HEK293 (cell line): ENCODE measurements around the gene SIAE.

Experiments used
- ATF2 ChIP-seq: fragments of 450-650 bp; formaldehyde crosslinking; IDR thresholded peaks from 2 replicates; pipeline ENCODE4 v1.5.1; 2016; ENCODE audit warnings: missing biosample characterization, missing genetic modification characterization, low read depth
- HOXA7 ChIP-seq: sonication (generic); formaldehyde crosslinking; IDR thresholded peaks from 2 replicates; pipeline ENCODE4 v1.8.1; 2022; ENCODE audit warnings: missing genetic modification reagents, borderline replicate concordance
- KLF1 ChIP-seq: fragments of 450-650 bp; formaldehyde crosslinking; IDR thresholded peaks from 2 replicates; pipeline ENCODE4 v1.5.1; 2016; ENCODE audit warnings: missing biosample characterization, missing genetic modification characterization
- MEIS1 ChIP-seq: sonication (generic); formaldehyde crosslinking; IDR thresholded peaks from 2 replicates; pipeline ENCODE4 v1.8.1; 2022; ENCODE audit warnings: missing genetic modification reagents, mild to moderate bottlenecking, borderline replicate concordance
- OVOL3 ChIP-seq: fragments of 450-650 bp; formaldehyde crosslinking; IDR thresholded peaks from 2 replicates; pipeline ENCODE4 v1.5.1; 2016; ENCODE audit warnings: missing biosample characterization, missing genetic modification characterization
- PRDM10 ChIP-seq: fragments of 450-650 bp; formaldehyde crosslinking; IDR thresholded peaks from 2 replicates; pipeline ENCODE4 v1.5.1; 2016; ENCODE audit warnings: missing biosample characterization, missing genetic modification characterization
- SP7 ChIP-seq: fragments of 450-650 bp; formaldehyde crosslinking; IDR thresholded peaks from 2 replicates; pipeline ENCODE4 v1.5.1; 2016; ENCODE audit warnings: missing biosample characterization, missing genetic modification characterization
- ZBTB8A ChIP-seq: fragments of 450-650 bp; formaldehyde crosslinking; IDR thresholded peaks from 2 replicates; pipeline ENCODE4 v1.5.1; 2016; ENCODE audit warnings: missing biosample characterization, missing genetic modification characterization
- ZIC2 ChIP-seq: fragments of 450-650 bp; formaldehyde crosslinking; IDR thresholded peaks from 2 replicates; pipeline ENCODE4 v1.5.1; 2016; ENCODE audit warnings: missing biosample characterization, missing genetic modification characterization
- ZNF16 ChIP-seq: fragments of 450-650 bp; formaldehyde crosslinking; IDR thresholded peaks from 2 replicates; pipeline ENCODE4 v1.5.1; 2016; ENCODE audit warnings: low read depth, missing biosample characterization, missing genetic modification characterization
- ZNF335 ChIP-seq: fragments of 450-650 bp; formaldehyde crosslinking; conservative IDR thresholded peaks from 2 replicates; pipeline ENCODE4 v1.5.1; 2016; ENCODE audit warnings: missing biosample characterization, missing genetic modification characterization
- ZNF366 ChIP-seq: fragments of 450-650 bp; formaldehyde crosslinking; conservative IDR thresholded peaks from 2 replicates; pipeline ENCODE4 v1.5.1; 2016; ENCODE audit warnings: missing biosample characterization, missing genetic modification characterization
- ZNF426 ChIP-seq: fragments of 450-650 bp; formaldehyde crosslinking; IDR thresholded peaks from 2 replicates; pipeline ENCODE4 v1.5.1; 2017; ENCODE audit warnings: missing biosample characterization, missing genetic modification characterization, mild to moderate bottlenecking, inconsistent platforms, moderate library complexity
- ZNF518A ChIP-seq: fragments of 450-650 bp; formaldehyde crosslinking; conservative IDR thresholded peaks from 2 replicates; pipeline ENCODE4 v1.5.1; 2016; ENCODE audit warnings: low read depth, missing biosample characterization, missing genetic modification characterization
- ZNF561 ChIP-seq: fragments of 450-650 bp; IDR thresholded peaks from 2 replicates; pipeline ENCODE4 v1.5.1; 2018; ENCODE audit warnings: missing biosample characterization, missing genetic modification characterization, borderline replicate concordance
- ZNF600 ChIP-seq: fragments of 450-650 bp; formaldehyde crosslinking; IDR thresholded peaks from 2 replicates; pipeline ENCODE4 v1.5.1; 2016; ENCODE audit warnings: missing biosample characterization, missing genetic modification characterization
- ZNF660 ChIP-seq: fragments of 450-650 bp; IDR thresholded peaks from 2 replicates; pipeline ENCODE4 v1.5.1; 2018; ENCODE audit warnings: missing biosample characterization, mild to moderate bottlenecking, missing genetic modification characterization
- ZNF792 ChIP-seq: fragments of 450-650 bp; formaldehyde crosslinking; IDR thresholded peaks from 2 replicates; pipeline ENCODE4 v1.5.1; 2016; ENCODE audit warnings: missing biosample characterization, missing genetic modification characterization
- ZSCAN16 ChIP-seq: fragments of 450-650 bp; formaldehyde crosslinking; IDR thresholded peaks from 2 replicates; pipeline ENCODE4 v1.5.1; 2016; ENCODE audit warnings: missing biosample characterization, missing genetic modification characterization
- TF ChIP-seq, protein P1 (sequence below): fragments of 450-650 bp; formaldehyde crosslinking; IDR thresholded peaks from 2 replicates; pipeline ENCODE4 v1.5.1; 2016; ENCODE audit warnings: missing biosample characterization, missing genetic modification characterization
- TF ChIP-seq, protein P2 (sequence below): IDR thresholded peaks from 2 replicates; pipeline ENCODE4 v1.6.1; 2011; ENCODE audit warnings: mild to moderate bottlenecking, low read depth, low read length, borderline replicate concordance
- TF ChIP-seq, protein P3 (sequence below): fragments of 450-650 bp; formaldehyde crosslinking; IDR thresholded peaks from 2 replicates; pipeline ENCODE4 v1.5.1; 2016; ENCODE audit warnings: missing biosample characterization, missing genetic modification characterization

Gene SIAE

DNA sequence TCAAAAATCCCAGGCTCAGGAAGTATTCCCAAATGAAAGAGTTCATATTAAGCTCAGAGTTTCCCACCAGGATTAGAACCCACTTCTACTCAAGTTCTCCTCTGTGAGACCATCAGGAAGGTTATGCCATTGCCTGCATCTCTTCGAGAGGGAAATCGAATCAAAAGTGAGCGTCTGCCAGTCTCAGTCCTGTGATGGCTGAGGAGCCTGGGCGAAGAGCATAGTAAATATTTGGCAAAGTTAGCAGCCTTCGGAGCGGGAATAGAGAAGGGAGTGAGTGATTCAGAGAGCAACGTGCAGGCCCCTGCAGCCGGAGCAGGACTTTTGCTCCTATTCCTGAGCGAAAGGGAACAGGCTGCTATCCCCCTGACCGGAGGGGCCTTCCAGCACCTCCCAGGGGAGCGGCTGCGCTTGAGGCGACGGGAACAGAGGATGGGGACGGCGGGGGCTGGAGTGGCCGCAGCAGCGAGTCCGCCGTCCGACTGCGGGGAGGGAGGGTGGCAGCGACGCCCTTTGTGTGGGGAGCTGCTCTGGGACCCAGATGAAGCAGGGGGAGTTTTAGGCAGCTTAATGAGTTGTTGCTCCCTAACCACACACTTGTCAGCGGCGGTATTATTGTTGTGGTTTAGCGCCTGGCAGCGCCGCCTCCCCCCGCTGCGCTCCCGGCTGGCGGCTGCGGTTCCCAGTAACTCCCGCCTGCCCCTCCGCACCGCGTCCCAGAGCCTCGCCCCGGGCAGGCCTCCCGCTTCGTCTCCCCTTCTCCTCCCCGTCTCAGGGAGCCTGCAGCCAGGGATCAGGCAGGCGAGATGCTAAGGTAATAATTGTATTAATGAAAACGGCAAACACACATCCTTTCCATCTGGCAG lies 44.5 kb upstream of the SIAE start (continued):
- peak; percentile 30; the same call in 1 of the 2 replicates for TF ChIP-seq KLF1 (tag by site-specific recombination)
- TF ChIP-seq ZNF660 (tag by site-specific recombination): 0 out of 2 replicates have a peak, but pooled peaks have one; percentile 29
- peak; percentile 96 for TF ChIP-seq ZNF335
- peak; percentile 51; the same call in 1 of the 2 replicates for TF ChIP-seq ZNF561
- TF ChIP-seq HOXA7: no peak
- TF ChIP-seq, protein P1, sequence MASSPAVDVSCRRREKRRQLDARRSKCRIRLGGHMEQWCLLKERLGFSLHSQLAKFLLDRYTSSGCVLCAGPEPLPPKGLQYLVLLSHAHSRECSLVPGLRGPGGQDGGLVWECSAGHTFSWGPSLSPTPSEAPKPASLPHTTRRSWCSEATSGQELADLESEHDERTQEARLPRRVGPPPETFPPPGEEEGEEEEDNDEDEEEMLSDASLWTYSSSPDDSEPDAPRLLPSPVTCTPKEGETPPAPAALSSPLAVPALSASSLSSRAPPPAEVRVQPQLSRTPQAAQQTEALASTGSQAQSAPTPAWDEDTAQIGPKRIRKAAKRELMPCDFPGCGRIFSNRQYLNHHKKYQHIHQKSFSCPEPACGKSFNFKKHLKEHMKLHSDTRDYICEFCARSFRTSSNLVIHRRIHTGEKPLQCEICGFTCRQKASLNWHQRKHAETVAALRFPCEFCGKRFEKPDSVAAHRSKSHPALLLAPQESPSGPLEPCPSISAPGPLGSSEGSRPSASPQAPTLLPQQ: 0 out of 2 replicates have a peak, but pooled peaks have one; percentile 52
- TF ChIP-seq, protein P2, sequence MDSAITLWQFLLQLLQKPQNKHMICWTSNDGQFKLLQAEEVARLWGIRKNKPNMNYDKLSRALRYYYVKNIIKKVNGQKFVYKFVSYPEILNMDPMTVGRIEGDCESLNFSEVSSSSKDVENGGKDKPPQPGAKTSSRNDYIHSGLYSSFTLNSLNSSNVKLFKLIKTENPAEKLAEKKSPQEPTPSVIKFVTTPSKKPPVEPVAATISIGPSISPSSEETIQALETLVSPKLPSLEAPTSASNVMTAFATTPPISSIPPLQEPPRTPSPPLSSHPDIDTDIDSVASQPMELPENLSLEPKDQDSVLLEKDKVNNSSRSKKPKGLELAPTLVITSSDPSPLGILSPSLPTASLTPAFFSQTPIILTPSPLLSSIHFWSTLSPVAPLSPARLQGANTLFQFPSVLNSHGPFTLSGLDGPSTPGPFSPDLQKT: no peak
- no peak for TF ChIP-seq ZSCAN16 (tag by site-specific recombination)
- TF ChIP-seq ZNF366 (tag by site-specific recombination): peak; percentile 31; the same call in 1 of the 2 replicates
- peak; percentile 62 for TF ChIP-seq PRDM10
- no peak for TF ChIP-seq ZNF16 (tag by site-specific recombination)
- no peak for TF ChIP-seq ZNF792
- TF ChIP-seq ATF2: no peak
- TF ChIP-seq OVOL3: no peak
- no peak for TF ChIP-seq ZNF426 (tag by site-specific recombination)
- peak; percentile 96 for TF ChIP-seq ZIC2 (tag by site-specific recombination)
- TF ChIP-seq MEIS1 (CRISPR knock-in tag): no peak
- TF ChIP-seq ZNF518A (tag by site-specific recombination): no peak
- peak; percentile 89 for TF ChIP-seq ZNF600 (tag by site-specific recombination)
- peak; percentile 89 for TF ChIP-seq SP7 (tag by site-specific recombination)
- peak; percentile 68 for TF ChIP-seq ZBTB8A (tag by site-specific recombination)
- TF ChIP-seq, protein P3, sequence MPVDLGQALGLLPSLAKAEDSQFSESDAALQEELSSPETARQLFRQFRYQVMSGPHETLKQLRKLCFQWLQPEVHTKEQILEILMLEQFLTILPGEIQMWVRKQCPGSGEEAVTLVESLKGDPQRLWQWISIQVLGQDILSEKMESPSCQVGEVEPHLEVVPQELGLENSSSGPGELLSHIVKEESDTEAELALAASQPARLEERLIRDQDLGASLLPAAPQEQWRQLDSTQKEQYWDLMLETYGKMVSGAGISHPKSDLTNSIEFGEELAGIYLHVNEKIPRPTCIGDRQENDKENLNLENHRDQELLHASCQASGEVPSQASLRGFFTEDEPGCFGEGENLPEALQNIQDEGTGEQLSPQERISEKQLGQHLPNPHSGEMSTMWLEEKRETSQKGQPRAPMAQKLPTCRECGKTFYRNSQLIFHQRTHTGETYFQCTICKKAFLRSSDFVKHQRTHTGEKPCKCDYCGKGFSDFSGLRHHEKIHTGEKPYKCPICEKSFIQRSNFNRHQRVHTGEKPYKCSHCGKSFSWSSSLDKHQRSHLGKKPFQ (tag by site-specific recombination): no peak
